GM21723 (cell line): ENCODE results near the gene RPTOR.

Source experiments
- ATAC-seq: cut with Tn5 transposase; IDR thresholded peaks from one replicate; pipeline ENCODE4 v1.9.1; 2021; ENCODE audit warnings: mild to moderate bottlenecking, moderate library complexity; ENCODE audit not compliant: unreplicated experiment

RPTOR gene

DNA sequence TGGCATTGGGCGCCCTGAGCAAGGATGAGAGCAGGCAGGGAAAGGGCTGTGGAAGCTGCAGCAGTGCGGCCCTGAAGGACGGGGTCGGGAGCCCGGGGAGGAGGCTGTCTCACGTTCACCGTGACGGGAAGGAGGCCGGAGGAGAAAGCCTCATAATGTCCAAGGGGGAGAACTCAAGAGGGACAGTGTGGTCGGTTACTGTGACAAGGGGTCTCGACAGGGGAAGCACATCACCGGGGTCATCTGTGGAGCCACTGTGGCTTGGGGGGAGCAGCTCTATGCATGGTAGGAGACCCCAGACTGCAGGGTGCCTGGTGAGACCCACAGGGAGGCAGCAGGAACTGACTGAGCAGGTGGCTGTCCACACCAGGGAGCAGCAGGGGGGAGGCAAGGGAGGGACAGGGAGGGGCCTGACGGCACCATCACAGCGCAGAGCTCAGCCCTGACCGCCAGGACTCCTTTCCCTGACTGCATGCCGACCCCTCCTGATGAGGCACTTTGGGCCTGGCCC is 292.4 kb downstream of the RPTOR start:
- no peak for ATAC-seq

DNA sequence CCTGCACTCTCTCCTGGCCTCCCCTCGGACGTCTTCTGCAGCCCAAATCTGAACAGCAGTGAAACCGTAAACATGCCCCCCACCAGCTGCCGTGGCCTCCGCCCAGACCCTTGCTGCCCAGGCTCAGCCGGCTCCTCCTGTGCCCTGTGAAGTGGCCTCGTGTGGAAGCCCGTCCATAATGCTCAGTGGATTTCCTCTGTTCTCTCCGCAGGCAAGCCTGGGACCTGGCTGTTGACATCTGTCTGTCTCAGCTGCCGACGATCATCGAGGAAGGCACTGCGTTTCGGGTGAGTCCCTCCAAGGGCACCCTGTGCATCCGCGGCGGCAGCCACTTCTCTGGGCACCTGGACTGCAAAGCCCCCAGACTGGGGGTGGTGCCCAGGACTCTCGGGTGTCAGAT is 293.1 kb downstream of the RPTOR start:
- no peak for ATAC-seq

DNA sequence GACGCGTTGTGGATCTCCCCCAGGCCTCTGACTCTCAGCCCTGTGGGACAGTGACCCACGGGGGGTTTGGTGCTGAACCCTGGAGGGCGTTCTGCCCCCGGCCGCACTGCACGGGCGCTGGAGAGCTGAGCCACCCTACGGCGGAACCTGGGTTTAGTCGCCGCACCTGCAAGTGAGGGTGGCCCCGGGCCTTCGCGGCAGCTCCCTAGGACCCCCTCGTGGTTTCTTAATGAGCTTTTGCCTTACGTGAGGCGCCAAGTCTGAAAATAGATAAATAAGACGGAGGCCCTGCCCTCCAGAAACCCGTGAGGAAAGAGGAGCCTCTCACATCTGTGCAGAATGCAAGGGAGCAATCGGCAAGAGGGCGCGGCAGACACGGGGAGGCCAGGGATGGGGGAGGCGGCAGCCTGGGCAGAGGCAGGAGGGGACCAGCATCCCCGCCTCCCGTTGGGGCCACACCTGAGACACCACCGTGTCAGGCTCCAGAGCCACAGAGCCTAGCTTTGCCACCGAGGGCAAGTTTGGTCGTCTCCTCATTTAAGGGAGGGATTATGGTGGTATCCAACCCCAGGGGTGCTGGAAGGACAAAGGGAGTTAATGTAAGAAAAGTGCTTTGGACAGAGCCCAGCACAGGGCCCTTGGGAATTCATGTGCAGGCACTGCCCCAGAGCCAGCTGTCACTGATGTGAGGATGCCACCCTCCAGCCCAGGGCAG is 293.8 kb downstream of the RPTOR start:
- ATAC-seq, result no peak

GRCh38 chr17:80839026-80839345 is 294.3 kb downstream of the RPTOR start:
- no peak for ATAC-seq

DNA sequence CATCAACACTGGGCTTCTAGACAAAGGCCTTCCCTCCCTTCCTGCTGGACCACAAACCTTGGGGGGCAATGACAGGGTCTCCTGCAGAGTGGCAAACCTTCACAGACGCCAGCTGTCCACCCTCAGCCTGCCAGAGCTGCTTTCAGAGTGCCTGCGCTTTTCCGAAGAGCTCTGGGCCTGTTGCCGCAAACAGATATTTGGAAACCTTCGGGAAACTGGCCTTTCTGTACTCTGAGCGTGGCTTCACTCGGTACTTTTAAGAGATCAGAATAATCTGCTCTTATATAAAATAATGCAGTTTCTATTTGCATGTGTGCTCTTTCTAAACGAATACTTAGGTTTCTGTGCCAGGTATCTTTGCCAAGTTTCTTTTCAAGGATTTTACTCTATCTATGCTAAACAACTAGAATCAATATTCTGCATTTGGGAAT is 294.9 kb downstream of the RPTOR start:
- ATAC-seq, result no peak

DNA sequence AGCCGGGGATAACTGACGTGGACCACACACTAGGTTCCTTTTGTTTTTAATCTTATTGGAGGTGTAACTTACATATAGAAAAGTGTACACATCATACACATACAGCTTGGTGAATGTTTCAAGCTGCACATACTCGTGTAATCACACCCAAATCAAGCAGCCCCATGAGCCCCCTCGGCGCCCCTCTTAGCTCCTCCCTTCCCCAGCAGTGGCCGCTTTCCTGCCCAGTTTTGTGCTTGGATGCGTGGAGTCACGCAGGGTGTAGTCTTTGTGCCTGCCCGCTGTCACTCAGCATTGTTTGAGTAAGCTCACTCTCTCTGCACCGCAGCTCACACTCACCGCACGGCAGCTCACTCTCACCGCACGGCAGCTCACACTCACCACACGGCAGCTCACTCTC is 295.3 kb downstream of the RPTOR start:
- ATAC-seq, result no peak

GRCh38 chr17:80842456-80843013 is 297.9 kb downstream of the RPTOR start:
- ATAC-seq, result no peak

GRCh38 chr17:80843741-80844156 is 299.1 kb downstream of the RPTOR start:
- ATAC-seq, result no peak

DNA sequence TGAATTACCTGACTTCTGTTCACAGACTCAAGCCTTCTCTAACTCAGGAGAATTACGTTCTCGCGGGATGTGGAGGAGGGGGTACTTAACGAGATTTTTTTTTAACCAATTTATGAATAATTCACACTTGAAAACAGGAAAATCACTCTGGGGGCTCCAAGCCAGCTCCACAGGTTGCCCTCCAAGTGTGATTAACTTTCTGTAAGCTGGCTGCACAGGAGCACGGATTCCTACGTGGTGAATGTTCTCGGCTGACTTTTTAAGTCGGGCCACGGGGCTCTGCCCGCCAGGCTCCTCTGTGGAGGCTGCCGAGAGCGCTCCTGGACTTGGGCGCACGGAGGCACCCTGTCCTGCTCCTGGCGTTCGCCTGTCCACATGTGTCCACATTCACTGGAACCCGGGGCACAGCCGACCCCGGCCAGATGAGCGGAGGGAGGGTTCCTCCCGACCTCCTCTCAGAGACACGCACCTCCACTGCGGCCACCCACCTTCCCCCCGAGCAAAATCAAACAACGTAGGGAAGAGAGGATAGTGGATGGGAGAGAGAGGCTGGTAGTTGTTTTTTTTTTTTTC is 299.9 kb downstream of the RPTOR start:
- no peak for ATAC-seq

- no peak for ATAC-seq
These were observed 300.6 kb downstream of the RPTOR start for GRCh38 chr17:80845069-80845862.

- ATAC-seq, result no peak
These were observed 301.4 kb downstream of the RPTOR start for GRCh38 chr17:80845863-80846671.

- ATAC-seq, result no peak
These were observed 302.3 kb downstream of the RPTOR start for GRCh38 chr17:80846932-80847331.

GRCh38 chr17:80847496-80848230 is 303.0 kb downstream of the RPTOR start:
- ATAC-seq, result no peak

DNA sequence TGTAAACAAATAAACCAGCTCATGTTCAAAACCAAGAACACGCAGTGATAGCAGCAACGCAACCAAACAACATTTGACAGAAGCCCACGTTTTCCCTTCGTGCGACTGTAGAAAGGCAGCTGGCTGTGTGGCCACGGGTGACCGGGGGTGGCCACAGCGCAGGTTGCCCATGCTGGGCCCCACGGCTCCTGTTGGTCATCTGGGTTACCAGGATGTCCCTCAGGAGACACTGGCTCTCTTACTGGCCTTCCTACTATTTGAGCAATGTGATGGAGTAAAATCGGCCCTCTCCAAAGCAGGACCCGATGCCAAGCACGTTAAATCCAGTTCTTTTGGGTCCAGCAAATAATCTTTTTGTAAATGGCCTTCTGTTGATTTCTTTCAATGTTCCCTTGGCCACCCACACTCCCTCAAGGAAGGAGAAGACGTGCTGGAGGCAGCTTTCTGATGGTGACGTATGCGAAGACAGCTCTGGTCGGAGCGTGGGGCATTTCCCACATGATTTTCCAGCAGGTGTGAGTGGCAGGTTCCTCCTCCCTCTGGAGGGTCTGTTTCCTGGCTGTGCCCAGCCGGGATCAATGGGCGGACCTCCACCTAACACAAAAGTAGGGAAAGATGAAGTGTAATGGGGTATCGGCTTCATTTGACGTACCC is 303.9 kb downstream of the RPTOR start:
- no peak for ATAC-seq

- ATAC-seq, result no peak
These were observed 304.5 kb downstream of the RPTOR start for GRCh38 chr17:80849119-80849518.

DNA sequence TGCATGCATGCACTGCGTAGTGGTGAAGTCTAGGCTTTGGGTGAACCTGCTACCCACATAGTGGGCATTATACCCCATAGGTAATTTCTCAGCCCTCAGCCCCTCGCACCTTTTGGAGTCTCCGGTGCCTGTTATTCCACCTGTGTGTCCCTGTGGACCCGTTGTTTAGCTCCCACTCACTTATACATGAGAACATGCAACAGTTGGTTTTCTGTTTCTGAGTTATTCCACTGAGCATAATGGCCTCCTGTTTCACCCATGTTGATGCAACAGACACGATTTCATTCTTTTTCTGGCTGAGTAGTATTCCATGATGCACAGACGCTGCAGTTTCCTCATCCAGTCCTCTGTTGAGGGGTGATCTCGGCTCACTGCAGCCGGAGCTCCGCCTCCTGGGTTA is 305.5 kb downstream of the RPTOR start:
- no peak for ATAC-seq

DNA sequence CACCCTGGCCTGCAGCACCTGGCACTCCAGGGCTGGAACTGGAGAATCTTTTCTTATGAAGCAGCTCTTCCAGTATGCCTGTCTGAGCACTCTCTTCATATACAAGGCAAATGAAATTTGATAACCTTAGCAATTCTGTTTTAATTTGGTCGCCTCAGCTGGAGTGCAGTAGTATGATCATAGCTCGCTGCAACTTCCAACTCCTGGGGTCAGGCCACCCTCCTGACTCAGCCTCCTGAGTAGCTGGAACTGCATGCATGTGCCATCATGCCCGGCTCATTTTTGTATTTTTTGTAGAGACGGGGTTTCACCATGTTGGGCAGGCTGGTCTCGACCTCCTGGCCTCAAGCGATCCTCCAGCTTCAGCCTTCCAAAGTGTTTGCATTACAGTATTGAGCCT is 306.2 kb downstream of the RPTOR start:
- ATAC-seq, result no peak

- no peak for ATAC-seq
These were observed 306.8 kb downstream of the RPTOR start for GRCh38 chr17:80851277-80851925.

DNA sequence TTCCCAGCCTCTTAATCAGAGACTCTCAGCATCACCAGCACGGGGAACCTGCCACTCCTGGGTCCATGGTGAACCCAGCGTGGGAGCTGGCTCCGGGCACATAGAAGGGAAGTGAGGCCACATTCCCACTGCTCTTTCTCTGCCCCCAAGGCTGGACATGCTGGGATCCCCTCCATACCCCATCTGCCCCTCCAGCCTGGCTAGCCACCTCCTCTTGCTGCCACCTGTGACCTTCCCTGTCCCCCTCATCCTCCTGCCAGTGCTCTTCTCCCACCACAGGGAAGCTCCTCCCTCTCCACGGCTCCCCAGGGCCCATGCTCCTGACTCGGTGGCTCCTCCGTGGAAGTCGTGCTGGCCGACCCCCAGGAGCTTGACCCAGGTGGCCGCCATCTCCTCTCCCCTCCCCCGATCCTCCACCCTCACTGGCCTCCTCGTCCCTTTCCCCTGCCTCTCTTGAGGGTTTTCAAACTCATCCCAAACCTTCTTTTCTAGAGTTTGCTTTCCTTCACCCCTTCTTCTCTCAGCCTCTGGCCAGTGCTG is 307.9 kb downstream of the RPTOR start:
- ATAC-seq, result no peak
